Retinal pigment epithelial cell (primary cell): ENCODE data around the gene CABP2.

Experiments
- DNase-seq: peaks from one replicate; pipeline ENCODE4 v3.0.0-alpha.2; 2010; ENCODE audit warnings: low read depth
- H3K4me3 ChIP-seq: 2 replicates; pipeline ENCODE4 v1.5.1; 2011; ENCODE audit warnings: mild to moderate bottlenecking, low read length, control low read depth, moderate library complexity
- CTCF ChIP-seq: conservative IDR thresholded peaks from 2 replicates; pipeline ENCODE4 v1.5.1; 2011; ENCODE audit warnings: low read depth, low read length, control low read depth, inconsistent platforms

The CABP2 gene

DNA sequence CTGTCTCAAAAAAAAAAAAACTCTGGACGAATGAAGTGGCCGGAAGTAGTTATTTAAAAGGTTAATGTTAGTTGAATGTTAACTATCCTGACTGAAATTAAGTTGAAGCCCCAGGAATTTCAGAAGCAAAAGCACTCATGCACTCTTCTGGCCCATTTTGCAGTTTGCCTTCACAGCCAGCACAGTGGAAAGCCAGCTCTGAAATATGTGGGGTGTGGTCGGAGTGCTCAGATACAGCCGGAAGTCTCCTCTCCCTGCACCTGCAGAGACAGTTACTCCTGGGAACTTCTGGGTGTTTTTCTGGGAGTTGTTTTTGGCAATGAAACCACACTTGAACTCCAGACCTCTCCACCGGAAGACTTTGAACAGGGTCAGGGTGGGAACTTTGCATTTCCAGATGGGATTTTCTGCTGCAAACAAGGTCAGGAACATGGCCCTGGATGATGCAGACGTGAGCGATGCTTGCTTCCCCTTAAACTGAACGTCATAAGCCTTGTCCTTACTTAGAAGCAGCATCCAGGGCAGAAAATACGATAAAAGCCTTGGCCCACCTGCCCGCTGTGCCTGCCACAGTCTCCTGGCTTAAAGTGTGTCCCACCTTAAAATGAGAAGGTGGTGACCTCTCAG is 21.5 kb upstream of the CABP2 start:
- no peak for TF ChIP-seq CTCF
- H3K4me3 ChIP-seq: no peak overlapping the region
- DNase-seq: no peak

DNA sequence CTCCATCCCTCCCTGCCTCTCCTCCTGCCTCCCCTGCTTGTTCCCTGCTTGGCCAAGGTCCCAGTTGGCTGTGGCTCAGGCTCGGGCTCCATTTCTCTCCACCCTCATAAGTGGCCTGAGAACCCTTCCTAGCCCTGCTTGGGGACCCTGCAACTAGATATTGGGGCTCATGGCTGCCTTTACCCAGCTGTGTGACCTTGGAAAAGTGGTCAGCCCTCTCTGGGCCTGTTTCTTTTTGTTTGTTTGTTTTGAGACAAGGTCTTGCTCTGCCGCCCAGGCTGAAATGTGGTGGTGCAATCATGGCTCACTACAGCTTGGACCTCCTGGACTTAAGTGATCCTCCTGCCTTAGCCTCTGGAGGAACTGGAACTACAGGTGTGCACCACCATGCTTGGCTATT is 20.3 kb upstream of the CABP2 start:
- no peak for DNase-seq
- H3K4me3 ChIP-seq: no peak overlapping the region
- TF ChIP-seq CTCF: no peak

DNA sequence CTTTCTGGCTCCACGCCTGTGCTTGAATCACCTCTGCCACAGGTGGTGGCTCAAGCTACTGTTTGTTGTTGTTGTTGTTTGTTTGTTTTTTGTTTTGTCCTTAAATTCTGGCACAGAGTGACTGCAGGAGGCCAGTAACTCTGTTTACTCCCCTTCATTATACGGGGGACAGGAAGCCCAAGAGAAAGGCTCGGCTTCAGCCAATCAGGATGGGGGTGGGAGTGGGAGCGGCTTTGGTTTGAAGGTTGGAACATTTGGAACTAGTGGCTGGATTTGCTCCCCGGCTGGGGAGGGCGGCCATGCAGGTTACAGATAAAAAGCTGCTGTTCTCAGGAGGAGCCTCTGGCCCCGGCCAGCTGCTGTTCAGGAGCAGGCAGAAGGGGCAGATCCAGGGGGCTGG is 19.7 kb upstream of the CABP2 start:
- H3K4me3 ChIP-seq: no peak overlapping the region
- TF ChIP-seq CTCF: no peak
- DNase-seq: no peak

- H3K4me3 ChIP-seq: no peak overlapping the region
- no peak for DNase-seq
- no peak for TF ChIP-seq CTCF
Observed at GRCh38 chr11:67542169-67542568, 18.9 kb upstream of the CABP2 start.

DNA sequence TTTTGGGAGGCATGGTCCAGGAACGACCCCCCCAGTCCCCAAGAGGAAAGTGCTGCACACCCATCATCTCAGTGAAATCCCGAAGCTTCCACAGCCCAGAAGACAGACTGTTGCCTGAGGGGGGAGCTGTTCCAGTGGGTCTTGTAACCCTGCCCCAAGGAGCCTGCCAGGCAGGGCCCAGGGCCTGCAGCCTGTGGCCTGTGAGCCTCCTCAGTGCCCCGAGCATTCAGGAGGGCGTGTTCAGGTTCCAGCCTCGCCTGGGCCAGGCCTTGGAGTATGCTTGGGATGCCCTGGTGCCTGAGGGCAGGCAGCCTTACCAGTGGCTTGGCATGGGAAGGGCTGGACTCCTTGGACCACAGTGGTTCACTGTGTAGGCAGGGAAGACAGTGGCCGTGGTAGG is 18.0 kb upstream of the CABP2 start:
- H3K4me3 ChIP-seq: no peak overlapping the region
- TF ChIP-seq CTCF: no peak
- DNase-seq: no peak

GRCh38 chr11:67539550-67539949 is 16.3 kb upstream of the CABP2 start:
- no peak overlapping the region for H3K4me3 ChIP-seq
- no peak for TF ChIP-seq CTCF
- DNase-seq: no peak

DNA sequence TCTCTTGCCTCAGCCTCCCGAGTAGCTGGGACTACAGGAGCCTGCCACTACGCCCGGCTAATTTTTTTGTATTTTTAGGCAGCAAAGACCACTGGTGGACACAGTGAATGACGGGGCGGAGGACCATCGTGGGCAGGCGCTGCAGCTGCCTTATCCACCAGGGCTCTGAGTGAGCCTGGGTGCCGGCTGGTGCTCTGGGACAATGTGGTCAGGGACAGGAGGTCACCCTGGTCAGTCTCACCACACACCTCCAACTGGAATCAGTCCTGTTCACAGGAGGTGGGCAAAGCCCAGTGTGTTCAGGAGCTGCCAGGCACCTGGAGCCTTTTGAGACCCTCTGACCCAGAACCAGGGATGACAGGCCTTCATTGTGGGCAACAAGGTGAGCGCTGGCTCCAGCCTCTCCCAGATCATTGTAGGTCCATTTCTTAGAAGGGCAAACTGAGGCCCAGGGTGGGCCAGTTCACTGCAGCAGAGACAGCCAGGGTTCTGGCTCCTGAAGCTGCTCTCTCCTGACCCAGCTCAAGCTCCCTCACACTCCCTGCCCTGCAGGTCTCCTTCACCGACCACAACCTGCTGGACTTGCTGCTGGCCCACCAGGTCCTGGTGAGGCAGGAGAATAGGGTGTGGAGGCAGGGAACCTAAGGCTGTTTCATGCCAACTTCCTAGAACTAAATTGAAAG is 15.7 kb upstream of the CABP2 start:
- no peak overlapping the region for H3K4me3 ChIP-seq
- no peak for DNase-seq
- no peak for TF ChIP-seq CTCF
